ENCODE results near the gene SPTBN5.

DNA sequence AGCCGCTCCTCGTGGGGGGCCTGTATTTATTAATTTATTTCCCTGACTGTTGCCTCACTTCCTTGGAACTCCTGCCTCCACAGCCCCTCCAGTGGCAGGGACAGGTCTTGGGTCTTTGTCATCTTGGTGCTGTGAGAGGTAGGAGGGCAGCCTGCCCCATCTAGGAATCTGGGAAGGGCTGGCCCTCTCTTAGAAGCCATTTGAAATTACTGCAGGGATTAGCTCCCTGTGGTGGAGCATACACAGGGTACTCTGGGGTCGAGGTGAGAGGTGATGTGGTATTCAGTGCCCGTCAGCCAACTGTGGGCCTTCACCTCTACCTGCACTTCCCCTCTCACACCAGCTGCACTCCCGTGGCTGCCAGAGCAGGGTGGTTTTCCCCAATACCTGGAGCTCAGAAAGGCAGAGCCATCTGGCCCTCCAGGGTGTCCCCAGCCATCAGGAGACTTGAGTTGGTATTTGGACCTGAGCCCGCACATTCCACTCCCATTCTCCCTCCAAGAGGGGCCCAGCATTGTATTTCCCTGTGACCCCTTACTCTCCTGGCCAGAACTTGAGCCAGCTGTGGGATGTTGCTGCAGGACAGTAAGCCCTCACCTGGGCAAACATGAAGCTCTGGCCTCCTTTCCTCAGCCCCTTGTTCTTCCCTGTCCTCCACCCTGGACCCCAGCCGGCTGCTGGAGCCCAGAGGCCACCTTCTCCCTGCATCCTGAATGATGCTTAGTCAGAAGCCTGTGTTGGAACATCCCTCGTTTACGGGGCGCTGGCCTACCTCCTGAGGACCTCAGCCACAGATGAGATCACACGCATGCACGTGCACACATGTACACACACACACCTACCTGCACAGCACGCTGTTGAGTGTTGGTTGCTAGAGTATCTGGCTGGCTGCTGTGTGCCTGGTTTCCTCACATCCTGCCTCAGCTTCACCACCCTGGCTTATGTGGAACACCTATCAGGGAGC lies 68.0 kb downstream of the SPTBN5 start:
- TF ChIP-seq, protein P1, sequence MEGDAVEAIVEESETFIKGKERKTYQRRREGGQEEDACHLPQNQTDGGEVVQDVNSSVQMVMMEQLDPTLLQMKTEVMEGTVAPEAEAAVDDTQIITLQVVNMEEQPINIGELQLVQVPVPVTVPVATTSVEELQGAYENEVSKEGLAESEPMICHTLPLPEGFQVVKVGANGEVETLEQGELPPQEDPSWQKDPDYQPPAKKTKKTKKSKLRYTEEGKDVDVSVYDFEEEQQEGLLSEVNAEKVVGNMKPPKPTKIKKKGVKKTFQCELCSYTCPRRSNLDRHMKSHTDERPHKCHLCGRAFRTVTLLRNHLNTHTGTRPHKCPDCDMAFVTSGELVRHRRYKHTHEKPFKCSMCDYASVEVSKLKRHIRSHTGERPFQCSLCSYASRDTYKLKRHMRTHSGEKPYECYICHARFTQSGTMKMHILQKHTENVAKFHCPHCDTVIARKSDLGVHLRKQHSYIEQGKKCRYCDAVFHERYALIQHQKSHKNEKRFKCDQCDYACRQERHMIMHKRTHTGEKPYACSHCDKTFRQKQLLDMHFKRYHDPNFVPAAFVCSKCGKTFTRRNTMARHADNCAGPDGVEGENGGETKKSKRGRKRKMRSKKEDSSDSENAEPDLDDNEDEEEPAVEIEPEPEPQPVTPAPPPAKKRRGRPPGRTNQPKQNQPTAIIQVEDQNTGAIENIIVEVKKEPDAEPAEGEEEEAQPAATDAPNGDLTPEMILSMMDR (IDR thresholded peaks at IDR 0.05; ENCODE audit: low read length) = no peak
- TF ChIP-seq EZH2 (IDR thresholded peaks at IDR 0.05; ENCODE audit: borderline replicate concordance, low read length) = no peak
